GM12878 (cell line): ENCODE measurements around the gene MCC. TPM values are rescaled to one million over a fixed set of nuclear protein-coding genes. Genes with fewer than 3 reads are reported as not detected.

Experiments used
- ATAC-seq: fragments of 200-7000 bp; cut with Tn5 transposase; 3 replicates; pipeline ENCODE4 v1.9.1; 2020; ENCODE audit warnings: mild to moderate bottlenecking, moderate library complexity
- BruUV-seq: library from RNA; stranded (reverse); fragments of 400-500 nt; replicated peaks from 2 replicates; lab custom pipeline; 2021; lab: Mats Ljungman, UMichigan
- CTCF ChIA-PET: fragments of 300-600 bp; sonication (Branson Sonifier 250); formaldehyde crosslinking; extraction: SDS; loops from one replicate; lab custom pipeline; 2021; ENCODE audit warnings: inconsistent platforms; lab: Yijun Ruan, JAX
- POLR2A ChIA-PET: fragments of 350-600 bp; formaldehyde crosslinking; extraction: SDS; loops from one replicate; lab custom pipeline; 2021; ENCODE audit warnings: inconsistent platforms; lab: Charles Lee
- RAD21 ChIA-PET: fragments of 300-600 bp; sonication (Branson Sonifier 250); formaldehyde crosslinking; loops from one replicate; lab custom pipeline; 2023; ENCODE audit warnings: antibody characterized with exemption; ENCODE audit not compliant: unreplicated experiment; lab: Charles Lee
- SMC1A ChIA-PET: fragments of 300-600 bp; sonication (Branson Sonifier 250); formaldehyde crosslinking; loops from one replicate; lab custom pipeline; 2023; ENCODE audit not compliant: unreplicated experiment, uncharacterized antibody; lab: Charles Lee
- DNase-seq: peaks from one replicate; pipeline ENCODE4 v3.0.0-alpha.2; 2011; ENCODE audit warnings: low read depth, low spot score
- FAIRE-seq: peaks from 3 replicates; lab custom pipeline; 2011; peaks lifted over from hg19 to GRCh38; lab: Jason Lieb, UNC
- H2AFZ ChIP-seq: 2 replicates; pipeline ENCODE4 v1.6.0; 2011; ENCODE audit warnings: low read depth, low read length, control low read depth; ENCODE audit not compliant: control insufficient read depth
- H3K27ac ChIP-seq: 2 replicates; pipeline ENCODE4 v1.5.1; 2011; ENCODE audit warnings: control low read depth; ENCODE audit not compliant: control insufficient read depth, insufficient read depth
- H3K27me3 ChIP-seq, 2 experiments: replicated peaks in 1 of 2; 2 replicates each; pipeline versions ENCODE4 v1.6.0 to v1.6.1; 2011; ENCODE audit warnings: low read length in 1 of 2; ENCODE audit not compliant: control insufficient read depth in 2 of 2, insufficient read depth in 2 of 2
- H3K36me3 ChIP-seq, 2 experiments: 2 replicates each; pipeline ENCODE4 v1.5.1; 2011; ENCODE audit warnings: low read length in 1 of 2; ENCODE audit not compliant: control insufficient read depth in 2 of 2, insufficient read depth in 2 of 2
- H3K4me1 ChIP-seq: 2 replicates; pipeline ENCODE4 v1.6.1; 2011; ENCODE audit warnings: mild to moderate bottlenecking, low read length, moderate library complexity, mixed read lengths; ENCODE audit not compliant: control insufficient read depth, insufficient read depth
- H3K4me2 ChIP-seq: 2 replicates; pipeline ENCODE4 v1.6.0; 2011; ENCODE audit warnings: control low read depth; ENCODE audit not compliant: control insufficient read depth, insufficient read depth
- H3K4me3 ChIP-seq: fragments of 200-600 bp; sonication (generic); 2 replicates; pipeline ENCODE4 v1.5.1; 2016
- H3K79me2 ChIP-seq: 2 replicates; pipeline ENCODE4 v1.6.0; 2011; ENCODE audit warnings: low read length; ENCODE audit not compliant: control insufficient read depth, insufficient read depth
- H3K9ac ChIP-seq: 2 replicates; pipeline ENCODE4 v1.8.0; 2011; ENCODE audit warnings: low read length, control low read depth, mixed read lengths; ENCODE audit not compliant: control insufficient read depth, insufficient read depth
- H3K9me3 ChIP-seq: replicated peaks from 3 replicates; pipeline ENCODE4 v1.5.1; 2011; ENCODE audit warnings: mild to moderate bottlenecking, low read length; ENCODE audit not compliant: control insufficient read depth, insufficient read depth
- H4K20me1 ChIP-seq: 2 replicates; pipeline ENCODE4 v1.6.0; 2011; ENCODE audit not compliant: control insufficient read depth, insufficient read depth
- BCL11A ChIP-seq: IDR thresholded peaks from 2 replicates; pipeline ENCODE4 v1.6.1; 2011; ENCODE audit warnings: low read depth, low read length
- BRCA1 ChIP-seq: IDR thresholded peaks from 2 replicates; pipeline ENCODE4 v1.6.1; 2011; ENCODE audit warnings: low read depth, low read length, improper control_type of control experiment
- CHD4 ChIP-seq: fragments of 200-600 bp; sonication (generic); IDR thresholded peaks from 2 replicates; pipeline ENCODE4 v1.6.1; 2016; ENCODE audit warnings: mild to moderate bottlenecking
- CREM ChIP-seq: IDR thresholded peaks from 2 replicates; pipeline ENCODE4 v1.6.1; 2014; ENCODE audit warnings: antibody characterized with exemption, low read depth
- KDM1A ChIP-seq: fragments of 200-600 bp; sonication (generic); IDR thresholded peaks from 2 replicates; pipeline ENCODE4 v1.6.1; 2016; ENCODE audit warnings: borderline replicate concordance
- LARP7 ChIP-seq: fragments of 450-650 bp; IDR thresholded peaks from 2 replicates; pipeline ENCODE4 v1.6.1; 2017; ENCODE audit warnings: mild to moderate bottlenecking
- NBN ChIP-seq: fragments of 450-650 bp; IDR thresholded peaks from 2 replicates; pipeline ENCODE4 v1.6.1; 2016
- RAD21 ChIP-seq: IDR thresholded peaks from 2 replicates; pipeline ENCODE4 v1.6.1; 2011; ENCODE audit warnings: mild to moderate bottlenecking, low read depth, low read length, moderate library complexity; ENCODE audit not compliant: insufficient read depth
- WGBS: methylation state at CpG from one replicate; pipeline ENCODE4 v1.1.6; 2016; ENCODE audit warnings: low lambda C conversion rate; ENCODE audit not compliant: insufficient replicate concordance, insufficient coverage; ENCODE audit errors: missing lambda C conversion rate; 5-methylcytosine and 5-hydroxymethylcytosine counted together
- in situ Hi-C: fragments of 300-500 bp; cut with MboI; formaldehyde crosslinking; loops from 9 replicates; pipeline ENCODE4 v1.14.3; 2018; ENCODE audit warnings: mixed read lengths
- intact Hi-C: fragments of 100-400 bp; cut with micrococcal nuclease; formaldehyde crosslinking; loops from one replicate; pipeline ENCODE4 v1.14.2; 2022; ENCODE audit not compliant: unreplicated experiment
- polyA plus RNA-seq, 11 experiments: library from polyadenylated mRNA; depleted of rRNA in 4 of 11; unstranded in 6 of 11; stranded (reverse) in 5 of 11; fragments of >200 nt; fragmentation: Nextera tagmentation in 4 of 11; fragmentation: Illumina TruSeq in 1 of 11; extraction: Ambion mirVana in 4 of 11; extraction: Trizol in 1 of 11; gene quantifications; 1 replicate in 1 of 11; 2 replicates in 10 of 11; pipeline versions ENCODE4 v1.2.1 to v1.2.3, GENCODE V29; 2011 to 2016; ENCODE audit warnings: inconsistent platforms in 2 of 11, missing spikeins in 2 of 11, low read depth in 1 of 11
- total RNA-seq, 4 experiments: library from RNA; depleted of rRNA in 3 of 4; stranded (reverse); fragments of >200 nt in 3 of 4; fragmentation: Illumina TruSeq in 1 of 4; extraction: Trizol in 1 of 4; gene quantifications; 2 replicates each; pipeline versions ENCODE4 v1.2.1 to v1.2.3, GENCODE V29; 2013 to 2021
- TF ChIP-seq, protein P1 (sequence below): fragments of 450-650 bp; formaldehyde crosslinking; IDR thresholded peaks from 2 replicates; pipeline ENCODE4 v1.4.0; 2020; ENCODE audit warnings: mild to moderate bottlenecking, moderate library complexity
- TF ChIP-seq, protein P2 (sequence below): fragments of 450-650 bp; formaldehyde crosslinking; IDR thresholded peaks from 2 replicates; pipeline ENCODE4 v1.5.0; 2022; ENCODE audit warnings: mild to moderate bottlenecking, missing genetic modification characterization
- TF ChIP-seq, protein P3 (sequence below): fragments of 450-650 bp; IDR thresholded peaks from 2 replicates; pipeline ENCODE4 v1.6.1; 2017; ENCODE audit warnings: mild to moderate bottlenecking, moderate library complexity

Gene MCC
- total and polyA plus RNA-seq, 10 of the 15 experiments (the other 5 are each of a cell fraction or from before 2014, with no cell fraction given): 0.03 to 0.86 (median 0.16) TPM

DNA sequence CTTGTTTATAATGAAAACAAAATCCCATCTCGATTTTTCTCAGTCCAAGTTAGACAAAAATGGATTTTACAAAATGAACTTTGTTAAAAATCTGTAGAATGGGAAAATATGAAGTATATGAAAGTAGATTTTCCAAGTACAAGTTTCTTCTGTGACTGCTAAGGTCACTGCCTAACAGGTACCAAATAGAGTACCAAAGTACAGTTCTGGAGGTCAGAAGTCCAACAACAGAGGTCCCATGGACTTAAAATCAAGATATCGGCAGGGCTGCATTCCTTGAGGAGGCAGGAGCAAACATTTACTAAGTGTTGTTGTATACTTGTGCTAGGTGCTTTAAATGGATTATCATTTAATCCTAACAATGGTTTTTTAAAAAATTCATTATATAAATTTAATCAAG is 31.2 kb upstream of the MCC start:
- Histone ChIP-seq H3K79me2 (peaks cover 36% of the 10 kb centered on the region), H2AFZ (no peak overlapping the region), H3K36me3 (no peaks in the 10 kb centered on the region; a peak in 2 of 4 replicates), H3K9ac (no peak overlapping the region), H3K4me1 (peaks cover 16% of the 10 kb centered on the region), H3K4me2 (no peak overlapping the region), H3K9me3 (no peaks in the 10 kb centered on the region; the same call in 2 of the 3 replicates), H3K27me3 (no peaks in the 10 kb centered on the region), H3K4me3 (no peak overlapping the region), H4K20me1 (no peaks in the 10 kb centered on the region), H3K27ac (no peak overlapping the region)
- intact Hi-C loops (loop anchor here (5.0 kb wide), 1 partner anchor 542 kb away; the partner anchor contains the start of gene DCP2), in situ Hi-C loops (no loop called here)
- RAD21 ChIA-PET: no interaction called here
- POLR2A ChIA-PET: no interaction called here
- SMC1A ChIA-PET: interaction anchor here (0.6 kb wide), 1 partner anchor 494 kb away, joined by 3 read pairs; no protein-coding TSS in a partner anchor
- no TSS peak for BruUV-seq
- CTCF ChIA-PET: no interaction called here
- FAIRE-seq (no peak), ATAC-seq (no peak), DNase-seq (no peak)
- 97% methylated on average over 2 of the region's 2 CpGs for WGBS
- TF ChIP-seq CREM (no peak), BRCA1 (no peak), NBN (no peak), BCL11A (no peak), RAD21 (no peak), KDM1A (no peak), LARP7 (no peak), CHD4 (no peak)
- TF ChIP-seq, protein P1, sequence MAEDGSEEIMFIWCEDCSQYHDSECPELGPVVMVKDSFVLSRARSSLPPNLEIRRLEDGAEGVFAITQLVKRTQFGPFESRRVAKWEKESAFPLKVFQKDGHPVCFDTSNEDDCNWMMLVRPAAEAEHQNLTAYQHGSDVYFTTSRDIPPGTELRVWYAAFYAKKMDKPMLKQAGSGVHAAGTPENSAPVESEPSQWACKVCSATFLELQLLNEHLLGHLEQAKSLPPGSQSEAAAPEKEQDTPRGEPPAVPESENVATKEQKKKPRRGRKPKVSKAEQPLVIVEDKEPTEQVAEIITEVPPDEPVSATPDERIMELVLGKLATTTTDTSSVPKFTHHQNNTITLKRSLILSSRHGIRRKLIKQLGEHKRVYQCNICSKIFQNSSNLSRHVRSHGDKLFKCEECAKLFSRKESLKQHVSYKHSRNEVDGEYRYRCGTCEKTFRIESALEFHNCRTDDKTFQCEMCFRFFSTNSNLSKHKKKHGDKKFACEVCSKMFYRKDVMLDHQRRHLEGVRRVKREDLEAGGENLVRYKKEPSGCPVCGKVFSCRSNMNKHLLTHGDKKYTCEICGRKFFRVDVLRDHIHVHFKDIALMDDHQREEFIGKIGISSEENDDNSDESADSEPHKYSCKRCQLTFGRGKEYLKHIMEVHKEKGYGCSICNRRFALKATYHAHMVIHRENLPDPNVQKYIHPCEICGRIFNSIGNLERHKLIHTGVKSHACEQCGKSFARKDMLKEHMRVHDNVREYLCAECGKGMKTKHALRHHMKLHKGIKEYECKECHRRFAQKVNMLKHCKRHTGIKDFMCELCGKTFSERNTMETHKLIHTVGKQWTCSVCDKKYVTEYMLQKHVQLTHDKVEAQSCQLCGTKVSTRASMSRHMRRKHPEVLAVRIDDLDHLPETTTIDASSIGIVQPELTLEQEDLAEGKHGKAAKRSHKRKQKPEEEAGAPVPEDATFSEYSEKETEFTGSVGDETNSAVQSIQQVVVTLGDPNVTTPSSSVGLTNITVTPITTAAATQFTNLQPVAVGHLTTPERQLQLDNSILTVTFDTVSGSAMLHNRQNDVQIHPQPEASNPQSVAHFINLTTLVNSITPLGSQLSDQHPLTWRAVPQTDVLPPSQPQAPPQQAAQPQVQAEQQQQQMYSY (CRISPR knock-in tag): no peak
- TF ChIP-seq, protein P2, sequence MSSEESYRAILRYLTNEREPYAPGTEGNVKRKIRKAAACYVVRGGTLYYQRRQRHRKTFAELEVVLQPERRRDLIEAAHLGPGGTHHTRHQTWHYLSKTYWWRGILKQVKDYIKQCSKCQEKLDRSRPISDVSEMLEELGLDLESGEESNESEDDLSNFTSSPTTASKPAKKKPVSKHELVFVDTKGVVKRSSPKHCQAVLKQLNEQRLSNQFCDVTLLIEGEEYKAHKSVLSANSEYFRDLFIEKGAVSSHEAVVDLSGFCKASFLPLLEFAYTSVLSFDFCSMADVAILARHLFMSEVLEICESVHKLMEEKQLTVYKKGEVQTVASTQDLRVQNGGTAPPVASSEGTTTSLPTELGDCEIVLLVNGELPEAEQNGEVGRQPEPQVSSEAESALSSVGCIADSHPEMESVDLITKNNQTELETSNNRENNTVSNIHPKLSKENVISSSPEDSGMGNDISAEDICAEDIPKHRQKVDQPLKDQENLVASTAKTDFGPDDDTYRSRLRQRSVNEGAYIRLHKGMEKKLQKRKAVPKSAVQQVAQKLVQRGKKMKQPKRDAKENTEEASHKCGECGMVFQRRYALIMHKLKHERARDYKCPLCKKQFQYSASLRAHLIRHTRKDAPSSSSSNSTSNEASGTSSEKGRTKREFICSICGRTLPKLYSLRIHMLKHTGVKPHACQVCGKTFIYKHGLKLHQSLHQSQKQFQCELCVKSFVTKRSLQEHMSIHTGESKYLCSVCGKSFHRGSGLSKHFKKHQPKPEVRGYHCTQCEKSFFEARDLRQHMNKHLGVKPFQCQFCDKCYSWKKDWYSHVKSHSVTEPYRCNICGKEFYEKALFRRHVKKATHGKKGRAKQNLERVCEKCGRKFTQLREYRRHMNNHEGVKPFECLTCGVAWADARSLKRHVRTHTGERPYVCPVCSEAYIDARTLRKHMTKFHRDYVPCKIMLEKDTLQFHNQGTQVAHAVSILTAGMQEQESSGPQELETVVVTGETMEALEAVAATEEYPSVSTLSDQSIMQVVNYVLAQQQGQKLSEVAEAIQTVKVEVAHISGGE (CRISPR knock-in tag): no peak
- TF ChIP-seq, protein P3, sequence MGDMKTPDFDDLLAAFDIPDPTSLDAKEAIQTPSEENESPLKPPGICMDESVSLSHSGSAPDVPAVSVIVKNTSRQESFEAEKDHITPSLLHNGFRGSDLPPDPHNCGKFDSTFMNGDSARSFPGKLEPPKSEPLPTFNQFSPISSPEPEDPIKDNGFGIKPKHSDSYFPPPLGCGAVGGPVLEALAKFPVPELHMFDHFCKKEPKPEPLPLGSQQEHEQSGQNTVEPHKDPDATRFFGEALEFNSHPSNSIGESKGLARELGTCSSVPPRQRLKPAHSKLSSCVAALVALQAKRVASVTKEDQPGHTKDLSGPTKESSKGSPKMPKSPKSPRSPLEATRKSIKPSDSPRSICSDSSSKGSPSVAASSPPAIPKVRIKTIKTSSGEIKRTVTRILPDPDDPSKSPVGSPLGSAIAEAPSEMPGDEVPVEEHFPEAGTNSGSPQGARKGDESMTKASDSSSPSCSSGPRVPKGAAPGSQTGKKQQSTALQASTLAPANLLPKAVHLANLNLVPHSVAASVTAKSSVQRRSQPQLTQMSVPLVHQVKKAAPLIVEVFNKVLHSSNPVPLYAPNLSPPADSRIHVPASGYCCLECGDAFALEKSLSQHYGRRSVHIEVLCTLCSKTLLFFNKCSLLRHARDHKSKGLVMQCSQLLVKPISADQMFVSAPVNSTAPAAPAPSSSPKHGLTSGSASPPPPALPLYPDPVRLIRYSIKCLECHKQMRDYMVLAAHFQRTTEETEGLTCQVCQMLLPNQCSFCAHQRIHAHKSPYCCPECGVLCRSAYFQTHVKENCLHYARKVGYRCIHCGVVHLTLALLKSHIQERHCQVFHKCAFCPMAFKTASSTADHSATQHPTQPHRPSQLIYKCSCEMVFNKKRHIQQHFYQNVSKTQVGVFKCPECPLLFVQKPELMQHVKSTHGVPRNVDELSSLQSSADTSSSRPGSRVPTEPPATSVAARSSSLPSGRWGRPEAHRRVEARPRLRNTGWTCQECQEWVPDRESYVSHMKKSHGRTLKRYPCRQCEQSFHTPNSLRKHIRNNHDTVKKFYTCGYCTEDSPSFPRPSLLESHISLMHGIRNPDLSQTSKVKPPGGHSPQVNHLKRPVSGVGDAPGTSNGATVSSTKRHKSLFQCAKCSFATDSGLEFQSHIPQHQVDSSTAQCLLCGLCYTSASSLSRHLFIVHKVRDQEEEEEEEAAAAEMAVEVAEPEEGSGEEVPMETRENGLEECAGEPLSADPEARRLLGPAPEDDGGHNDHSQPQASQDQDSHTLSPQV: no peak
